Rectal smooth muscle tissue (tissue), 1 donor: ENCODE results near the gene PATL2.
A peak's percentile ranks its signal among the peaks of the same experiment; 100 is the strongest.
"Not testable (repeated sequence)": the region's sequence is repeated elsewhere in the genome, so short reads cannot be mapped to it uniquely, and the experiment has no call there.

ENCODE experiments used
- H3K27ac ChIP-seq: one replicate; pipeline ENCODE4 v1.7.0; 2013; ENCODE audit warnings: low read depth, low read length, inconsistent platforms
- H3K27me3 ChIP-seq: one replicate; pipeline ENCODE4 v1.7.0; 2013; ENCODE audit warnings: low read length; ENCODE audit not compliant: control insufficient read depth, insufficient read depth
- H3K36me3 ChIP-seq: one replicate; pipeline ENCODE4 v1.7.0; 2013; ENCODE audit warnings: low read length; ENCODE audit not compliant: control insufficient read depth, insufficient read depth
- H3K4me1 ChIP-seq: one replicate; pipeline ENCODE4 v1.7.0; 2013; ENCODE audit warnings: low read length; ENCODE audit not compliant: control insufficient read depth, insufficient read depth
- H3K4me3 ChIP-seq: one replicate; pipeline ENCODE4 v1.7.0; 2013; ENCODE audit warnings: low read length
- H3K9ac ChIP-seq: one replicate; pipeline ENCODE4 v1.7.0; 2013; ENCODE audit warnings: low read length

PATL2 gene

DNA sequence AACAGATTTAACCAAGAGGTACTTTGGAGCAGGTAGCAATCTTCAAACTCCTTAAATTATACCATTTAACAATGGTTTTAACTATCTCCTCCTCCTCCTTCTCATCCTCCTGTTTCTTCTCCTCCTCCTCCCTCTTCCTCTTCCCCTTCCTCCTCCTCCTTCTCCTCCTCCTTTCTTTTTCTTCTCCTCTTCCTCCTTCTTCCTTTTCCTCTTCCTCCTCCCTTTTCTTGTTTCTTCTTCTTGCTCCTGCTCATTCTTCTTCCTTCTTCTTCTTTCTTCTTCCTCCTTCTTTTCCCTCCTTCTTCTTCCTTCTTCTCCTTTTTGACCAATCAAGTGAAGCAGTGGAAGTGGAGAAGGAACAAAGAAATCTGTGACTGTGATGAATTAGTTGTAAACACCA is 14.1 kb downstream of the PATL2 start:
- Histone ChIP-seq H3K9ac (no peak overlapping the region), H3K27me3 (no peaks in the 10 kb centered on the region), H3K36me3 (no peaks in the 10 kb centered on the region), H3K4me1 (no peaks in the 10 kb centered on the region), H3K27ac (no peak overlapping the region), H3K4me3 (no peak overlapping the region)

DNA sequence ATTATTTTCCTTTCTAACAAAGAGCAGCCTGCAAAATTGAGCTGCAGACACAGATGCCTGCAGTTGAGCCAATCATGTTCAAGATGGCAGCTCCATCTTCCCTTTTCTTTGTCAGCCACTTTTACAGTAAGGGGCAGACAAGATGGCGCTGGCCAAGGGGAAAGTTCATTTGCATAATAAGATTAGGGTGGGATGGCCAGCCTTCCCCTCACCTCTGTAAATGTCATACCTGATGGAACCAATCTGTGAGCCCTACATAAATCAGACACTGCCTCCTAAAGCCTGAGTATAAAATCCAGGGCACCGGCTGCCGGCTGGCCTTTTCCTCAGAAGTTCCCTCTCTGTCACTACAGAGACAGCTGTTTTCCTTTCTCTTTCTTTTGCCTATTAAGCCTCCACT is 15.8 kb downstream of the PATL2 start:
- Histone ChIP-seq H3K4me1 (no peaks in the 10 kb centered on the region), H3K27ac (no peak overlapping the region), H3K36me3 (no peaks in the 10 kb centered on the region), H3K9ac (no peak overlapping the region), H3K27me3 (no peaks in the 10 kb centered on the region), H3K4me3 (no peak overlapping the region)

DNA sequence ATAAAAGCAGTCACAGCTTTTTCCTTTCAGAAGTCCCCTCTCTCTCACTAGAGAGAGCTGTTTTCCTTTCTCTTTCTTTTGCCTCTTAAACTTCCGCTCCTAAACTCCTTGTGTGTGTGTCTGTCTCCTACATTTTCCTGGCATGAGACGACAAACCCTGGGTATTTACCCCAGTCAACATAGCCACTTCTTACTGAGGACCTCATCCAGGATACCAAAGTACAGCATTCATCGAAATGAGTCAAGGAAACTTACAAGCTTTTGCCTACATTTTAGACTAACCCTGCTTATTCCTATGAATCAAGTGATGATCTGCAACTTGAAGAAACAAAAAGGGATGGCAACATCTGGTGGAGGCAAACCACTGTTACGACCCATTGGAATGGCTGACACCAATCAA is 16.7 kb downstream of the PATL2 start:
- Histone ChIP-seq H3K27me3 (no peaks in the 10 kb centered on the region), H3K36me3 (no peaks in the 10 kb centered on the region), H3K27ac (no peak overlapping the region), H3K9ac (no peak overlapping the region), H3K4me3 (no peak overlapping the region), H3K4me1 (no peaks in the 10 kb centered on the region)

DNA sequence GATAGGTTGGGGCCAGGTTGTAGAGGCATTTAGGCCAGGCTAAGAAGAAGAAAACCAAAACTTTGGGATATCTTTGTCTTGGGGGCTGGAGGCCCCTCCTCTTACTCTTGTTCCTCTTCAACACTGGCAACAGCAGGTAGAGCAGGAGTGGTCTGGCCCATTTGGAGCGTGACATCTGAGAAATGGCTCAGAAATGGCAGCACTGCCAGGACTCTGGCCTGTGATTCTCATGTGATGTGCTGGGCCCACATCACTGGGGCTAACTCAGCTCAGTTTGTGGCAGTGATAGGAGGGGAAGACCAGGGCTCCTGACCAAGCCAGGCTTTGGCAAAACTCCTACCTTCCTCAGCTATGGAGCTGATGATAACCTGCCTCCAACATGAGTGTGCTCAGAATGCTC is 18.5 kb downstream of the PATL2 start:
- Histone ChIP-seq H3K9ac (no peak overlapping the region), H3K27me3 (no peaks in the 10 kb centered on the region), H3K4me3 (no peak overlapping the region), H3K27ac (no peak overlapping the region), H3K4me1 (no peaks in the 10 kb centered on the region), H3K36me3 (no peaks in the 10 kb centered on the region)

DNA sequence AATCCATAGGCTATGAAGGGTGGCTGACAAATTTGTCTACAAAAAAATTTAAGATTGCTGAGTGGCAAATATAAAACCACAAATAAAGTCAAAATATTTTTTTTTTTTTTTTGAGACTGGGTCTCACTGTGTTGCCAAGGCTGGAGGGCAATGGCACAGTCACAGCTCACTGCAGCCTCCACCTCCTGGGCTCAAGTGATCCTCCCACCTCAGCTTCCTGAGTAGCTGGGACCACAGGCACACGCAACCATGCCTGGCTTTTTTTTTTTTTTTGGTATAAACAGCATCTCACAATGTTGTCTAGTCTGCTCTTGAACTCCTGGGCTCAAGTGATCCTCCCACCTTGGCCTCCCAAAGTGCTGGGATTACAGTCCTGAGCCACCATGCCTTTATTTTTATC is 20.9 kb downstream of the PATL2 start:
- not testable (repeated sequence) for H3K36me3 ChIP-seq, H3K27me3 ChIP-seq, H3K27ac ChIP-seq, H3K4me3 ChIP-seq, H3K9ac ChIP-seq, H3K4me1 ChIP-seq

GRCh38 chr15:44689318-44689717 is 21.8 kb downstream of the PATL2 start:
- H3K27ac ChIP-seq = not testable (repeated sequence)

DNA sequence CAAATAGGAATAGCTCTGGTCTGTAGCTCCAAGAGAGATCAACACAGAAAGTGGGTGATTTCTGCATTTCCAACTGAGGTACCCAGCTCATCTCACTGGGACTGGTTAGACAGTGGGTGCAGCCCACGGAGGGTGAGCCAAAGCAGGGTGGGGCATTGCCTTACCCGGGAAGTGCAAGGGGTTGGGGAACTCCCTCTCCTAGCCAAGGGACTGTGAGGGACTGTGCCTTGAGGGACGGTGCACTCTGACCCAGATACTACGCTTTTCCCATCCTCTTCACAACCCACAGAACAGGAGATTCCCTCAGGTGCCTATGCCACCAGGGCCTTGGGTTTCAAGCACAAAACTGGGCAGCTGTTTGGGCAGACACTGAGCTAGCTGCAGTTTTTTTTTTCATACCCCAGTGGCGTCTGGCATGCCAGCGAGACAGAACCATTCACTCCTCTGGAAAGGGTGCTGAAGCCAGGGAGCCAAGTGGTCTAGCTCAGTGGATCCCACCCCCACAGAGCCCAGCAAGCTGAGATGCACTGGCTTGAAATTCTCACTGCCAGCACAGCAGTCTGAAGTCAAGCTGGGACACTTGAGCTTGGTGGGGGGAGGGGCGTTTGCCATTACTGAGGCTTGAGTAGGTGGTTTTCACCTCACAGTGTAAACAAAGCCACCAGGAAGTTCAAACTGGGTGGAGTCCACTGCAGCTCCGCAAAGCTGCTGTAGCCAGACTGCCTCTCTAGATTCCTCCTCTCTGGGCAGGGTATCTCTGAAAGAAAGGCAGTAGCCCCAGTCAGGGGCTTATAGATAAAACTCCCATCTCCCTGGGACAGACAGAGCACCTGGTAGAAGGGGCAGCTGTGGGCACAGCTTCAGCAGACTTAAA is 28.1 kb downstream of the PATL2 start:
- not testable (repeated sequence) for H3K4me1 ChIP-seq, H3K27me3 ChIP-seq, H3K27ac ChIP-seq, H3K9ac ChIP-seq, H3K36me3 ChIP-seq
- H3K4me3 ChIP-seq = peak overlapping the region; percentile 41

More at GRCh38 chr15:44689318-44689717, 21.8 kb downstream of the PATL2 start:
- not testable (repeated sequence) for H3K4me1 ChIP-seq, H3K27me3 ChIP-seq, H3K9ac ChIP-seq, H3K36me3 ChIP-seq, H3K4me3 ChIP-seq

- Histone ChIP-seq H3K4me1 (no peaks in the 10 kb centered on the region), H3K36me3 (no peaks in the 10 kb centered on the region), H3K4me3 (no peak overlapping the region), H3K27ac (no peak overlapping the region), H3K9ac (no peak overlapping the region), H3K27me3 (no peaks in the 10 kb centered on the region)
Measured at GRCh38 chr15:44682211-44682610, 28.9 kb downstream of the PATL2 start.

GRCh38 chr15:44676676-44677075 is 34.4 kb downstream of the PATL2 start:
- Histone ChIP-seq H3K4me1 (no peaks in the 10 kb centered on the region), H3K27ac (no peak overlapping the region), H3K4me3 (no peak overlapping the region), H3K36me3 (no peaks in the 10 kb centered on the region), H3K27me3 (no peaks in the 10 kb centered on the region), H3K9ac (no peak overlapping the region)

GRCh38 chr15:44675911-44676310 is 35.2 kb downstream of the PATL2 start:
- no peaks in the 10 kb centered on the region for H3K36me3 ChIP-seq
- no peaks in the 10 kb centered on the region for H3K4me1 ChIP-seq
- H3K9ac ChIP-seq = no peak overlapping the region
- H3K27me3 ChIP-seq = no peaks in the 10 kb centered on the region
- no peak overlapping the region for H3K27ac ChIP-seq
- H3K4me3 ChIP-seq = no peak overlapping the region

GRCh38 chr15:44673639-44674038 is 37.5 kb downstream of the PATL2 start:
- Histone ChIP-seq H3K27ac (no peak overlapping the region), H3K9ac (no peak overlapping the region), H3K4me3 (no peak overlapping the region), H3K27me3 (no peaks in the 10 kb centered on the region), H3K4me1 (no peaks in the 10 kb centered on the region), H3K36me3 (no peaks in the 10 kb centered on the region)

DNA sequence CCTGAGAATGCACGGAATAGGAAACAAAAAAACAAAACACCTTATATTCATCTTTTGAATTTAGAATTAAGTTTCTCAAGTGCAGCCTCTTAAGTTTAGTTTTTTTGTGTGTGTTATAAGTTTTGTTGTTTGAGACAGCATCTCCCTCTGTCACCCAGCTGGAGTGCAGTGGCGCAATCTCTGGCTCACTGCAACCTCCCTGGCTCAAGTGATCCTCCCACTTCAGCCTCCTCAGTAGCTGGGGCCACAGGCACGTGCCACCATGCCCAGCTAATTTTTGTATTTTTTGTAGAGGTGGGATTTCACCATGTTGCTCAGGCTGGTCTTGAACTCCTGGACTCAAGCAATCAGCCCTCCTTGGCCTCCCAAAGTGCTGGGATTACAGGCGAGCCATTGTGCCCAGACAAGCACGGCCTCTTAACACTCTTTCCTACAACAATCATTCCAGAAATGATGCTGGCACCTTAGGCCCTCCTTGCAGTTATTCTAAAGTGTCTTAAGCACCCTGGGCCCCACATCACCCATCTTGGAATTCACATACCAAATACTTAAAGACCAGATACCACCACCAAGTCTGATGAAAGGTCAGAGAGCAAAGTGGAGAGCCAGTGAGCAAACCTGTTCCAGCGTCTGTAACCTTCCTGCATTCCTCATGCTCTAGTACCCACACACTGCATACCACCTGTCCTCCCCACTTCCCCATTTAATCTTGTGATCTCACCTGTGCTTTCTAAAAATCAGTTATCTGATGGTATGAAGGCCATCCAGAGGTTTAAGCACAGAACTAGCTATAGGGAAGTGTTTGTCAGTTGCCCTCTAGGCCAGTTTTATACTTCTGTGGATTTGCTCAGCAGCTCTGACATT is 40.8 kb downstream of the PATL2 start:
- no peaks in the 10 kb centered on the region for H3K36me3 ChIP-seq
- H3K27ac ChIP-seq = no peak overlapping the region
- H3K4me1 ChIP-seq = no peaks in the 10 kb centered on the region
- H3K27me3 ChIP-seq = no peaks in the 10 kb centered on the region
- no peak overlapping the region for H3K9ac ChIP-seq
- no peak overlapping the region for H3K4me3 ChIP-seq
